GM18858 (cell line): ENCODE measurements around the gene ABCA13.

Experiments
- ATAC-seq: cut with Tn5 transposase; IDR thresholded peaks from one replicate; pipeline ENCODE4 v1.9.1; 2021; ENCODE audit not compliant: unreplicated experiment

ABCA13 gene

DNA sequence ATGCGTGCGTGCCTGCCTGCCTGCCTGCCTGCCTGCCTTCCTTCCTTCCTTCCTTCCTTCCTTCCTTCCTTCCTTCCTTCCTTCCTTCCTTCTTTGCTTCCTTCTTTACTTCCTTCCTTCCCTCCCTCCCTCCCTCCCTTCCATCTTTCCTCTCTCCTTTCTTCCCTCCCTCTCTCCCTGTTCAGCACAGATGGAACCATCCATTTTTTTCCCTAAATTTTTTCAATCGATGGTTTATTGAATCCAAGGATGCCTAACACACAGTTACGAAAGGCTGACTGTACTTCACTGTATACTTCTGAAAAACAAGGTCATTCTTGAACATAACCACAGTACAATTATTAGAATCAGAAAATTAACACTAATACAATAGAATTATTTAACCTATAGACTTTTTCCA, 53.8 kb downstream of the ABCA13 start:
- ATAC-seq: no peak

DNA sequence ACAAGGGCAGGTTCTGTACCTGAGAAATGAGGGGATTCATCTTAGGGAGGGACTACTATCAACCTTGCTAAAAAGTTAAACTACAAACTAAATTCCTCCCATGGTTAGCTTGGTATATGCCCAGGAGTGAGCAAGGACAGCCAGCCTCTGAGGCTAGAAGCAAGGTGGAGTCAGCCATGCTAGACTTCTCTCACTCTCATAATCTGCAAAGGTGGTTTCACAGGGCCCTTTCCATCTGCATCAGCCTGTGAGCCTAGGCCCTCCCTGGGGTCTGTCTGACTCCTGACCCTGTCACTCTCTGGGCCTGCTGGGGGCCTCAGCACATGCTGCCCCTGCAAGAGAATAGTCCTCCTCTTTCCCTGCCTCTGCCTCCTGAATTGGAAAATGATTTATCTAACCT, 66.1 kb downstream of the ABCA13 start:
- ATAC-seq: no peak

DNA sequence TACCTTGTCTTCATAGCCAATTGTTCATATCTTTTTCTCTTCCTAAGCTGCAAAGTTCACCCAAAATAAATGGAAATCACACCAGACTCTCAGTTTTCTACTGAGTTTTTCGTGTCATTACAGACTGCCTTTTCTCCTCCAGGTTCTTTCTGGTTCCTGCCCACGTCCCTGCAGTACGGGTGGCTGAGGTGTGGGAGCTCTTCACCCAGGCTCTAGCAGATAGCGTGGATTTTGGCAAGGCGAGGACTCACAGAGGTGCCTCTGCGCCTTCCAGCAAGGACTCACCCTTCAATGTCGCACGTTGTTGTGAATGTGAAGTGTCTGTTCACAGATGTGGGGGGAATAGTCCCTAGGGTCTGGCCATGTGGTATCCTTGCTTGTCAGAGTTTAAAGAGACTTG, 71.6 kb downstream of the ABCA13 start:
- no peak for ATAC-seq

DNA sequence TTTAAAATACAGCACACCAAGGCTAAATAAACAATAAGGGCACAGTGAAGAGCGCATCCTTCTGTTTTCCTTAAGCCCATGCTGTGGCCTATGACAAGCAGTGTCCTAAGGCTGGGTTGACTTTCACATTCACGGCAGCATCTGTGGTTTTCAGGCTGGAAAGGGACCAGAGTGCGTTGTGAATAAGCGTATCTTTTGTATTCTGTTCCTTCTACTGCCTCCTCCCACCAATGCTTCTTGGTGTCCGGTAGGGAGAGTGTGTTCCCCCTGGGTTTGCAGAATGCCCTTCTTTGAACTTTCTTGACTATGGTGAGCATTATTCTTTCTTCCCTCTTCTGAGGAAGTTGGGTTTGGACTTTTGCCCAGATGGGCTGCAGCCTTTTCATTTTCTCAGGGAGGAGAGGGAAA, 73.6 kb downstream of the ABCA13 start:
- ATAC-seq: no peak

DNA sequence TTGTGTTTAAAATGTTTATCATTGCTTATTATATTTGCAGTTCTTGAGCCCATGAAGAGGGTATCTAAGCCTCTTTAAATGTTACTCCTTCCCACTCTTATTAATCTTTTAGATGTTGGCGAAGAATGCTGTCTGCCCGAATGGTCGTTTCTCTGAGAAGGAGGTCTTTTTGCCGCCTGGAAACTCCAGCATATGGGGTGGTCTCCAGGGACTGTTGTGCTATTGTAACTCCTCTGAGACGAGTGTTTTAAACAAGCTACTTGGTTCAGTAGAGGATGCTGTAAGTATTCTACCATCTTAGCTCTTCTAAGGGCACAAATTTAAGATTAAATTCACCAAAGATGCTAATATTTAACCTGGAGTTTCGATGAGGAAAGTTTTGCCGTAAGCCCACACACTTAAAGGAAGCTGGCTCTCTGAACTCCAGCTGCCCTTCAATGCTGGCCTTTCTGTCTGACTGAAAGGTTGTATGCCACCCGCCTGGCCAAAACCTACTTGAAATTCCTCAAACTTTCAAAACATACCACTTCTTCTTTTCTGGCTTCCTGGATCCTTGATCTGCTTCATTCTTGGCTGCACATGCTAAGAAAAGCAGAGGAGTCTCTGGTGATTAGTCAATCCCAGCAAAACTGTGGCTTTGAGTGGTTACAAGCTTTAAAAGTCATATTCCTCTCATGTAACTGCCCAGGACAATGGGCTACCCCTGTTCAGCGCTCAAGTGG, 74.7 kb downstream of the ABCA13 start:
- ATAC-seq: peak; percentile 75

DNA sequence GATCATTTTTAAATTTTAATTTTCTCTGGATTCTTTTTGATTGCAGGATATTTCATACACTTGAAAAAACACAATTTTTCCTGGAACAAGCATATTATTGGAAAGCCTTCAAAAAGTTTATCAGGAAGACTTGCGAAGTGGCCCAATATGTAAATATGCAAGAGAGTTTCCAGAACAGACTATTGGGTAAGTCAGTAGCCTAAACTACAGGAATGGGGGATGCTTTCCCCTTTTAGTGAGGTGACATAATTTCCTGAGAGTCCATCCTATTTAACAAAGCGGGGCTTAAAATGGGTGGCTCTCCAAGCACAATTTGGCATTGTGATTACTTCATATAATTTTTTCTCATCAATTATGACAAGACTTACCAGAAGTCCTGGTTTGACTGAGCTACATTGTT, 77.9 kb downstream of the ABCA13 start:
- ATAC-seq: no peak

DNA sequence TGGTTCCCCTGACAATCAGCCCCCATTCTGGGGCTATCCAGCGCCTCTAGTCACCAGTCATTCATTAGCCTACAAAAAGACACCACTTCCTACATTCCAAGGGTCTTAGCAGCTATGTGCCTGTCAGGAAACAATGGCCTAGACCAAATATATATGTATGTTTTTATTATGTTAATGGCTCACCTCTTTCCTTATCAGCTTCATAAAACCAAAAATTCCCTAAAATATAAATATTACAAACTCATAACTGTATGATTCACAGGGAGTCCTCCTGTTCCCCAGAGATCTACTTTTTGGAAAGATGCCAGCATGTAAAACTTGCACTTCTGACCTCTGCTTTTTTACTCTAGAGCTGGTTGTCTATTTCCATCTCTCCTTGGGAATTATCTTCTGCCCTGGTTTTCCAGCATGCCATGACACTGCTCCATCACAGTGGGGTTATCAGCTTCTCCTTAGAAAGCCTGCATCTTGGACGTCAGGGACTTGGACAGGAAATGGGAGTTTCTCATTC, 79.2 kb downstream of the ABCA13 start:
- ATAC-seq: no peak

DNA sequence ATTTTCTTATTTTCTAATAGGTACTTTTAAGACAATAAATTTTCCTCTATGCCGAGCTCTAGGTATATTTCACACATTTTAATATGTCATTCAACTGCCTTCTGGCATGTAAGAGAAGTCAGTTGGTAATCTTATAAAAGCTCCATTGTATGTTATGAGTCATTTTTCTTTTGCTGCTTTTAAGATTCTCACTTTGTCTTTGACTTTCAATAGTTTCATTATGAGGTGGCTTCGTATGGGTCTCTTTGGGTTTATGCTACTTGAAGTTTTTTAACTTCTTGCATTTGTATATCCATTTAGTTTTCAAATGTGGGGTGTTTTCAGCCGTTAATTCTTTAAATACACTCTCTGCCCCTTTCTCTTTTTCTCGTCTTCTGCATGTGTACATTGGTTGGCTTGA, 80.5 kb downstream of the ABCA13 start:
- peak; percentile 97 for ATAC-seq

DNA sequence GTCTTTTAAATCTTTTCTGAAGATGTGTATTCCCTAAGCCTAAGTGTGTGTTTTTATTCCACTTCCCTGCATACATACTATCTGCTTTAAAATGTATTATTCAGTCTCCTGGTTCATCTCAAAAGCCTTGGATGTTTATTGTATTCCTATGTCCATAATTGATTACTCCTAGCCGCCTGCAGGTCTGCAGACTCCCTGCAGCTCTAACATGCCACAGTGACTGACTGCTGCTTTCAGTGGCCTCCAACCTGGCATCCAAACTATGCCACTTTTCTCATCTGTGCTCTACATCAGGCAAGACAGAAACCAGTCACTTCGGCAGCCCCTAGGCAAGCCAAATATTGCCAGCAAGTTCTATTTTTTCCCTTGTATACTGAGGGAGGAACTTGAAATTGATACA, 81.7 kb downstream of the ABCA13 start:
- ATAC-seq: no peak

DNA sequence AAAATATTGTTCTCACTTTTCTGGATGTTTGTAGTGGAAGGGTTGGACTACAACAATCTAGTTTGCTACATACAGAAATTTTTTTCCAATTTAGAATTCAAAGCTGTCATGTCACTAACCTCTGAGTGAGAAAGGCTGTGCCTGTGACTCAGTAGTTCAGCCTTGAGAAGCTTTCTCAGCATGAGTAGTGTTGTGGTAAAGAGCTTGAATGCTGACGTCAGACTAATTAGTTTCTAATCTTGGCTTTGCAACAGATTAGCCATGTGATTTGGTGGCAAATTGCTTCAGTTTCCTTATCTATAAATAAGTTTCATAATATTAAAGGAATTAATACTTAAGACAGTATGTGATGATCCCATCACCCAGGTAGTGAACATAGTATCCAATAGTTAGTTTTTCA, 83.8 kb downstream of the ABCA13 start:
- ATAC-seq: peak; percentile 33

DNA sequence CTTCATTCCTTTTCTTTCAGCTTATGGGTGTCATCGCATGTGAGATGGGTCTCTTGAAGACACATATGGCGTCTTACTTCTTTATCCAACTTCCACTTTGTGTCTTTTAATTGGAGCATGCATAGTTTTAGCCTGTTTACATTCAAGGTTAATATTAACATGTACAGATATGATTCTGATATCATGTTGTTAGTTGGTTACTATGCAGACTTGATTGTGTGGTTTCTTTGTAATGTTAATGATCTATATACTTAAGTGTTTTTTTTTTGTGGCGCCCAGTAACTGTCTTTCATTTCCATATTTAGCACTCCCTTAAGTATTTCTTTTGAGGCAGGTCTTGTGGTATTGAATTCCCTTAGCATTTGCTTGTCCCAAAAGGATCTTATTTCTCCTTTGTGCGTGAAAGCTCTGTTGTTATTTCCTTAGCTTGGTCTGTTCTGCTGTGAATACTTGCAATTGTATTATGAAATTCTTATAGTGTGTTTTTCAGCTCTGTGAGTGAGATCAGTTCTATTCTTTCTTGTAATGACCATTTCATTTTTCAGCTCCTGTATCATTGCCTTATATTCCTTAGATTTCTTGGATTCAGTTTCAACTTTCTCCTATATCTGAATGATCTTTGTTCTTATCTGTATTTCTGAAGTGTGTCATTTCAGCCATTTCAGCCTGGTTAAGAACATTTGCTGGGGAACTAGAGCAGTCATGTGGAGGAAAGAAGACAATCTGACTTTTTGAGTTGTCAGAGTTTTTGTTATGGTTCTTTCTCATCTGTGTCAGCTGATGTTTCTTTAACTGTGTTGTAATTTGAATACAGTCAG, 88.4 kb downstream of the ABCA13 start:
- ATAC-seq: no peak

DNA sequence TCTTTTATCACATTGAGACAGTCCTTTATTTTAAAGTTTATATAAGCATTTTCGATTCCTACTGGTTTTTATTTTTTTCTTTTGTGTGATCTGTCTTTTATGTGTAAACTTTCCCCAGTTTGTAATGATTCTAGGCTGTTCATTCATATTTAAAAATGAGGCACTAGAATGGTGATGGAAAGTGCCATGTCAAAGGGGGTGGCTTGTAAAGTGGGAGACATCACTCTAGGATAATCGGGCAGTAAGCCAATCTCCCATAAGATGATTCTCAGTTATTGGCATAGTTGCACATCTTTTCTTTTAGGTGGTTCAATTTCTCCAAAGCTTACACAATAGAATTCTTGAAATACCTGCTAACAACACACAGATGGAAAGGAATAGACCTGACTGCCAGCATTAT, 90.4 kb downstream of the ABCA13 start:
- no peak for ATAC-seq

DNA sequence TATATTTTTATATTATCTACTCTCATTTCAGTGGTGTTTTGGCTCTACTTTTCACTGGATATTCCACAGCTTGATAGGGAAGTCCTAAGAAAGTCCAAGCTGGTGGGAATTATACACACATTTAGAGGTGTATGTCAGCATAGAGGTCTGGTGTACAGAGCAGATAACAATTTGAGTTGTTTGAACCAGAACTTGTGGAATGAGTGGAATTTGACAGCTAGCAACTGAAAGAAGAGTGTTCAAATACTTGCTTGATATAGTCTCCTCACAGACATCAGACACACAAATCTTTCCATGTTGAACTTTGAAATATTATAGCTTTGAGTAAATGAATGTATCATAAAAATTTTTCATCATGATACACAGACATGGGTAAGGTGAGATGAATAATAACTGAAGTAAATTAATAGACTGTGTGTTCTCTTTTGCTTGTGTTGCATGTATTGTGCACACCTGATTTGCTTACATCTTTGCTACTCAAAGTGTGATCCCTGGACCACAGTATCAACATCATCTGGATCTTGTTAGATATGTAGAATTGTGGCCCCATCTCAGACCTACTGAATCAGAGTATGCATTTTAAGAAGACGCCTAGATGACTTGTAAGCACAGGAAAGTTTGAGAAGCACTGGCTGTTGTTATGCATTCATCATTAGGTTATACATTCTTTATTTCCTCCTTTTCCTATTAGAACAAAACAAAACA, 91.5 kb downstream of the ABCA13 start:
- no peak for ATAC-seq

DNA sequence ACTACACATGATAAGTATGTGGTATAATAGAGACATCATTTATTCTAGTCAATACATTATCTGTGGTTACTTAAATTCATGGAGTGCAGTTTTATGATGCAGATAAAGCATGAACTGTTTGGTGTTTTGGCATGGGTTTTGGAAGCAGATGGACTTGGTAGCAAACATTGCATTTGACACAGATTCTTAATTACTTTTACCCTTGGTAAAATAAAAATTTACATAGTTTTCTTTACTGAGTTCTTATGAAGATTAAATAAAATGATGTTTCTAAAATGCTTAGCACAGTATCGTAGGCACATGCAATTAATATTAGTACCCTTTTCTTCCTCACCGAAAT, 92.0 kb downstream of the ABCA13 start:
- ATAC-seq: no peak

DNA sequence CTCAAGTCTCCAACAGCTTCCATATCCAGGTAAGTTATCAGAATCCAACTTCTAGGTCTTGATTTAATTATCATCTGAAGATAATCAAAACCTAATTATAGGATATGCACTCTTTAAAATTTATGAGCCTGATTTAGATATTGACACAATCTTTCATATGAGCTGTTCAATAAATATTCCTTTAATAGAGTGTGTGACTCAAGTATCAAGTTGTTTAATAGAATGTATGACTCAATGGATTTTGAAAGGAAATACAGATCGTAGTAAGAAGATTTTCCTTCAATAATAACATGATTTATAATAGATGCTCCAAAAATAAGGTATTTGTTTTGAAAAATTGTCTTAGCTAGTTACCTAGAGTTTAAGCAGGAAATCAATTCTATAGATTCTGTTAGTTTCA, 97.8 kb downstream of the ABCA13 start:
- ATAC-seq: no peak

DNA sequence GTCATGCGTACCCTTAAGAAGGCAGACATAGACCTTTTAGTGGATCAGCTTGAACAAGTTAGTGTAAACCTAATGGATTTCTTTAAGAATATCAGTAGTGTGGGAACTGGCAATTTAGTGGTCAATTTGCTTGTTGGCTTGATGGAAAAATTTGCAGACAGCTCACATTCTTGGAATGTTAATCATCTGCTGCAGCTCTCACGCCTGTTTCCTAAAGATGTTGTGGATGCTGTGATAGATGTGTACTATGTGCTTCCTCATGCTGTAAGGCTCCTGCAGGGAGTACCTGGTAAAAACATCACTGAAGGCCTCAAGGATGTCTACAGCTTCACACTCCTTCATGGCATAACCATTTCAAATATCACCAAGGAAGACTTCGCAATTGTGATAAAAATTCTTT, 103.4 kb downstream of the ABCA13 start:
- ATAC-seq: no peak

DNA sequence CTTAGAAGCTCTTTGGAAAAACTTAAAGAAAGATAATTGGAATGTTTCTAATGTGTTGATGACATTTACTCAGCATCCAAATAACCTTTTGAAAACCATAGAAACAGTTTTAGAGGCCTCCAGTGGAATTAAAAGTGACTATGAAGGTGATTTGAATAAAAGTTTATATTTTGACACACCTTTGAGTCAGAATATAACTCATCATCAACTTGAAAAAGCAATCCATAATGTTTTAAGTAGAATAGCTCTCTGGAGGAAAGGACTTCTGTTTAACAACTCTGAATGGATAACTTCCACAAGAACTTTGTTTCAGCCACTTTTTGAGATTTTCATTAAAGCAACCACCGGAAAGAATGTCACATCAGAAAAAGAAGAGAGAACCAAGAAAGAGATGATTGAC, 108.2 kb downstream of the ABCA13 start:
- no peak for ATAC-seq

DNA sequence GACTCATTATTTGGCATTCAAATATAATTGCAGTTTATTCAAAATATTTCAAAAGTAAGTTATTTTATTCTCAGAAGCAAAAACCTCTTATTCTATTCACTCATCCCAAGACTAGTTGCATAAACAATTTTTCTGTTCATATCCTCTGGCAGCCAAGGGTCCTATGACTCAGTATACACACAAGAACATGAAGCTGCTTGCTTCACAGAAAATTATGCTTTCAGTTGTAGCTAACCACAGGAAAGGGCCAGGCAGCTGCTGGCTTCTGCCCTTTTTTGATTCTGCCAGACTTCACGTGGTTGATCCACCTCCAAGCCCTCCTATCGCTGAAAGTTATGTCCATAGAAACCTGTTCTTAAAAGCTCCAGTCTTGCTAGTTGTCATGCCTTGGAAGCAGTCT, 108.8 kb downstream of the ABCA13 start:
- no peak for ATAC-seq

DNA sequence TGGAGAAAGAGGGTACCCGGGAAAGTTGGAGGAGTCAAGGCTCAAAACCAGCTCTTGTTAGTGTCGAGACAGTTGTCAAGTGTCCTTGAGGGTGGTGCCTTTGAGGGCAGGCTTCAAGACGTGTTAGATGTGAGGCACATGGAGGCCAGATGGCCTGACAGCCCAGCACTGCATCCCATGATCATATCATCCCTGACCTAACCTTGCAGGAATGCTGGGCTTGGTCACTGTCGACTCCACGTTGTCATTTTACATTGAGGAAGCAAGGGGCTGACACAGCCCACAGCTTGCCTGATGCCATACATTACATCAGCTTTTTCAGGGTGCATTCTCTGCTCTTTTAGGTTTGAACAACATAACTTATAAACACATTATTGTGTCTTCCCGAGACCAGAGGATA, 114.1 kb downstream of the ABCA13 start:
- ATAC-seq: no peak

DNA sequence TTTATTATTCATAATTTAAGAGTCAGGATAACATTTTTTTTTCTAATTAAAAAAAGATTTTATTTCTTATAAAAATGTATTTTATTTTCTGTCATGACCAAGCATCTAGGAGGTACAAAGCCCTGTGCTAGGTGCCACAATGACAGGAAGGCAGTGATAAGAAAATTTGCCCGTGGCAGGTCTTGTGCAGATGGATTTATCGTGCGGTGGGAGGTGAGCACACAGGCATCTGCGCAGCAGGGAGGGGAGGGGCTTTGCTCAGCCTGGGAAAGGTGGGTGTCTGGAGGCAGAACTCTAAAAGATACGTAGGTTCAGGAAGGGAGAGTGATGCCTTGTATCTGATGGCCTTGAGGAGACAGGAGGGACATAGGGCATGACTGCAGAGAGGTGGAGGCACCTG, 115.6 kb downstream of the ABCA13 start:
- ATAC-seq: no peak

DNA sequence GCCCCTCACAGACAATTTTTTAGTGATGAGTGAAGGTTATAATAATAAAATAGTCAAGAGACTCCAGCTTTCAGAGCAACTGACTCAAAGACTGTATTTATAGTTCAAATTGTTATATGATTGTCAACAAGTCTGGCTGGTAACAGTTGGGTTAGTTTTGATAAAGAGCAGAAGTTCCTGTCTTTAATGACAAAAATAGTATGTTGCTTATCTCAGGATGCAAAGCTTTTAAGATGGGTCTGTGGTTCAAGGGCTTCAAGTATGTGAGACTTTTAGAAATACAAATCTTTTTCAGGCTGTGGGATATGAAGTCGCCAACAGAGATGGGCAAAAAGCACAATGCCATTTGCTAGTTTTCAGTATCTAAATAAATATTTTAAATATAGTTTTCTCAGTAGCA, 118.4 kb downstream of the ABCA13 start:
- ATAC-seq: no peak

DNA sequence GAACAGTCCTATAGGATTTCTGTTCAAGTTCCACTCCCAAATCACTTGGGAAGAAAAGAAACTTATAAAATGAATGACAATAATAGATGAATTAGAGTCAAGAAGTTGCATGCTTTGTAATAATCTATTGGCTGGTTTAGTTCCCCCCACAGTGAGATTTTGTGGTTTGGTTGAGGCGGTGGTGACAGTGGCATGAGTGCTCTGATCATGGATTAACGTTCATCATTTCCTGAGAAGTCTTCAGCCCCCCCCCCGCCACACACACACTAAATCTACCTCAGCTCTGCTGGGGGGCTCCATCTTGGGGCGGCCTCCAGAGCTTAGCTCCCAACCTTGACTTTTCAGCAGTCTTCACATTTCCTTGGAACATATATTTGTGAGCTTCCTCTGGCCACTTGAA, 121.7 kb downstream of the ABCA13 start:
- ATAC-seq: no peak
